GM12878 (cell line): ENCODE data around the gene CTSO. TPM values are rescaled to one million over a fixed set of nuclear protein-coding genes. Genes with fewer than 3 reads are reported as not detected.

ENCODE experiments used
- ATAC-seq: fragments of 200-7000 bp; cut with Tn5 transposase; 3 replicates; pipeline ENCODE4 v1.9.1; 2020; ENCODE audit warnings: mild to moderate bottlenecking, moderate library complexity
- BruUV-seq: library from RNA; stranded (reverse); fragments of 400-500 nt; replicated peaks from 2 replicates; lab custom pipeline; 2021; lab: Mats Ljungman, UMichigan
- CTCF ChIA-PET: fragments of 300-600 bp; sonication (Branson Sonifier 250); formaldehyde crosslinking; extraction: SDS; loops from one replicate; lab custom pipeline; 2021; ENCODE audit warnings: inconsistent platforms; lab: Yijun Ruan, JAX
- POLR2A ChIA-PET: fragments of 350-600 bp; formaldehyde crosslinking; extraction: SDS; loops from one replicate; lab custom pipeline; 2021; ENCODE audit warnings: inconsistent platforms; lab: Charles Lee
- RAD21 ChIA-PET: fragments of 300-600 bp; sonication (Branson Sonifier 250); formaldehyde crosslinking; loops from one replicate; lab custom pipeline; 2023; ENCODE audit warnings: antibody characterized with exemption; ENCODE audit not compliant: unreplicated experiment; lab: Charles Lee
- SMC1A ChIA-PET: fragments of 300-600 bp; sonication (Branson Sonifier 250); formaldehyde crosslinking; loops from one replicate; lab custom pipeline; 2023; ENCODE audit not compliant: unreplicated experiment, uncharacterized antibody; lab: Charles Lee
- DNase-seq: peaks from one replicate; pipeline ENCODE4 v3.0.0-alpha.2; 2011; ENCODE audit warnings: low read depth, low spot score
- FAIRE-seq: peaks from 3 replicates; lab custom pipeline; 2011; peaks lifted over from hg19 to GRCh38; lab: Jason Lieb, UNC
- H2AFZ ChIP-seq: 2 replicates; pipeline ENCODE4 v1.6.0; 2011; ENCODE audit warnings: low read depth, low read length, control low read depth; ENCODE audit not compliant: control insufficient read depth
- H3K27ac ChIP-seq: 2 replicates; pipeline ENCODE4 v1.5.1; 2011; ENCODE audit warnings: control low read depth; ENCODE audit not compliant: control insufficient read depth, insufficient read depth
- H3K27me3 ChIP-seq, 2 experiments: replicated peaks in 1 of 2; 2 replicates each; pipeline versions ENCODE4 v1.6.0 to v1.6.1; 2011; ENCODE audit warnings: low read length in 1 of 2; ENCODE audit not compliant: control insufficient read depth in 2 of 2, insufficient read depth in 2 of 2
- H3K36me3 ChIP-seq, 2 experiments: 2 replicates each; pipeline ENCODE4 v1.5.1; 2011; ENCODE audit warnings: low read length in 1 of 2; ENCODE audit not compliant: control insufficient read depth in 2 of 2, insufficient read depth in 2 of 2
- H3K4me1 ChIP-seq: 2 replicates; pipeline ENCODE4 v1.6.1; 2011; ENCODE audit warnings: mild to moderate bottlenecking, low read length, moderate library complexity, mixed read lengths; ENCODE audit not compliant: control insufficient read depth, insufficient read depth
- H3K4me2 ChIP-seq: 2 replicates; pipeline ENCODE4 v1.6.0; 2011; ENCODE audit warnings: control low read depth; ENCODE audit not compliant: control insufficient read depth, insufficient read depth
- H3K4me3 ChIP-seq: fragments of 200-600 bp; sonication (generic); 2 replicates; pipeline ENCODE4 v1.5.1; 2016
- H3K79me2 ChIP-seq: 2 replicates; pipeline ENCODE4 v1.6.0; 2011; ENCODE audit warnings: low read length; ENCODE audit not compliant: control insufficient read depth, insufficient read depth
- H3K9ac ChIP-seq: 2 replicates; pipeline ENCODE4 v1.8.0; 2011; ENCODE audit warnings: low read length, control low read depth, mixed read lengths; ENCODE audit not compliant: control insufficient read depth, insufficient read depth
- H3K9me3 ChIP-seq: replicated peaks from 3 replicates; pipeline ENCODE4 v1.5.1; 2011; ENCODE audit warnings: mild to moderate bottlenecking, low read length; ENCODE audit not compliant: control insufficient read depth, insufficient read depth
- H4K20me1 ChIP-seq: 2 replicates; pipeline ENCODE4 v1.6.0; 2011; ENCODE audit not compliant: control insufficient read depth, insufficient read depth
- E4F1 ChIP-seq: fragments of 450-650 bp; IDR thresholded peaks from 2 replicates; pipeline ENCODE4 v1.6.1; 2018; ENCODE audit warnings: borderline replicate concordance, mild to moderate bottlenecking; ENCODE audit not compliant: partially characterized antibody
- EZH2 ChIP-seq: IDR thresholded peaks from 2 replicates; pipeline ENCODE4 v1.6.1; 2012; ENCODE audit warnings: low read depth, mild to moderate bottlenecking, control low read depth, inconsistent platforms, low read length, borderline replicate concordance; ENCODE audit not compliant: control insufficient read depth
- HCFC1 ChIP-seq: fragments of 150-350 bp; IDR thresholded peaks from 2 replicates; pipeline ENCODE4 v1.6.1; 2014; ENCODE audit warnings: low read length
- KLF5 ChIP-seq: fragments of 450-650 bp; IDR thresholded peaks from 2 replicates; pipeline ENCODE4 v1.6.1; 2014; ENCODE audit warnings: mild to moderate bottlenecking; ENCODE audit not compliant: partially characterized antibody
- NFYB ChIP-seq: IDR thresholded peaks from 2 replicates; pipeline ENCODE4 v1.6.1; 2011; ENCODE audit warnings: low read depth, mild to moderate bottlenecking, low read length, improper control_type of control experiment, moderate library complexity; ENCODE audit not compliant: insufficient read depth
- PRDM15 ChIP-seq: fragments of 450-650 bp; formaldehyde crosslinking; IDR thresholded peaks from 2 replicates; pipeline ENCODE4 v1.4.0; 2020; ENCODE audit warnings: mild to moderate bottlenecking, moderate library complexity
- RELB ChIP-seq: fragments of 450-650 bp; IDR thresholded peaks from 2 replicates; pipeline ENCODE4 v1.6.1; 2017; ENCODE audit warnings: low read depth, mild to moderate bottlenecking, moderate library complexity
- SMAD5 ChIP-seq: IDR thresholded peaks from 2 replicates; pipeline ENCODE4 v1.6.1; 2016; ENCODE audit warnings: antibody characterized with exemption, low read depth
- SUZ12 ChIP-seq: fragments of 200-600 bp; sonication (generic); IDR thresholded peaks from one replicate; pipeline ENCODE4 v1.6.1; 2018; ENCODE audit warnings: antibody characterized with exemption, mild to moderate bottlenecking; ENCODE audit not compliant: unreplicated experiment
- YY1 ChIP-seq: IDR thresholded peaks from 2 replicates; pipeline ENCODE4 v1.6.1; 2011; ENCODE audit warnings: low read depth, mild to moderate bottlenecking, low read length
- ZNF217 ChIP-seq: fragments of 450-650 bp; IDR thresholded peaks from 2 replicates; pipeline ENCODE4 v1.6.1; 2017; ENCODE audit warnings: antibody characterized with exemption, mild to moderate bottlenecking
- WGBS: methylation state at CpG from one replicate; pipeline ENCODE4 v1.1.6; 2016; ENCODE audit warnings: low lambda C conversion rate; ENCODE audit not compliant: insufficient replicate concordance, insufficient coverage; ENCODE audit errors: missing lambda C conversion rate; 5-methylcytosine and 5-hydroxymethylcytosine counted together
- in situ Hi-C: fragments of 300-500 bp; cut with MboI; formaldehyde crosslinking; loops from 9 replicates; pipeline ENCODE4 v1.14.3; 2018; ENCODE audit warnings: mixed read lengths
- intact Hi-C: fragments of 100-400 bp; cut with micrococcal nuclease; formaldehyde crosslinking; loops from one replicate; pipeline ENCODE4 v1.14.2; 2022; ENCODE audit not compliant: unreplicated experiment
- polyA plus RNA-seq, 11 experiments: library from polyadenylated mRNA; depleted of rRNA in 4 of 11; unstranded in 6 of 11; stranded (reverse) in 5 of 11; fragments of >200 nt; fragmentation: Nextera tagmentation in 4 of 11; fragmentation: Illumina TruSeq in 1 of 11; extraction: Ambion mirVana in 4 of 11; extraction: Trizol in 1 of 11; gene quantifications; 1 replicate in 1 of 11; 2 replicates in 10 of 11; pipeline versions ENCODE4 v1.2.1 to v1.2.3, GENCODE V29; 2011 to 2016; ENCODE audit warnings: inconsistent platforms in 2 of 11, missing spikeins in 2 of 11, low read depth in 1 of 11
- total RNA-seq, 4 experiments: library from RNA; depleted of rRNA in 3 of 4; stranded (reverse); fragments of >200 nt in 3 of 4; fragmentation: Illumina TruSeq in 1 of 4; extraction: Trizol in 1 of 4; gene quantifications; 2 replicates each; pipeline versions ENCODE4 v1.2.1 to v1.2.3, GENCODE V29; 2013 to 2021

Gene CTSO
- total and polyA plus RNA-seq, 10 of the 15 experiments (the other 5 are each of a cell fraction or from before 2014, with no cell fraction given), result 3.9 to 9.7 (median 7.0) TPM

GRCh38 chr4:155946486-155946885 lies 7.2 kb downstream of the CTSO start (continued):
- TF ChIP-seq PRDM15 (CRISPR knock-in tag) (no peak), HCFC1 (no peak), ZNF217 (no peak), E4F1 (no peak), NFYB (no peak)

- Histone ChIP-seq H3K9me3 (no peaks in the 10 kb centered on the region), H4K20me1 (no peaks in the 10 kb centered on the region), H2AFZ (no peak overlapping the region), H3K27ac (no peak overlapping the region), H3K27me3 (no peaks in the 10 kb centered on the region), H3K36me3 (no peaks in the 10 kb centered on the region), H3K9ac (no peak overlapping the region), H3K4me3 (no peak overlapping the region), H3K4me1 (no peaks in the 10 kb centered on the region), H3K4me2 (no peak overlapping the region), H3K79me2 (no peaks in the 10 kb centered on the region)
- DNase-seq (no peak), FAIRE-seq (no peak), ATAC-seq (no peak)
- POLR2A ChIA-PET, result no interaction called here
- WGBS, result 8% methylated on average over 1 of the region's 1 CpG
- RAD21 ChIA-PET, result interaction anchor here (0.7 to 0.8 kb wide), 2 partner anchors 9 to 82 kb away, joined by 3 read pairs; partner anchors contain the start of gene CTSO
- CTCF ChIA-PET, result interaction anchor here (0.5 to 2.5 kb wide), 3 partner anchors 9 to 285 kb away, joined by 3 to 15 read pairs (median 3); partner anchors contain the start of gene CTSO
- SMC1A ChIA-PET, result interaction anchor here (1.0 to 2.2 kb wide), 5 partner anchors 8 to 502 kb away, joined by 3 to 11 read pairs (median 3); partner anchors contain the start of gene CTSO
- BruUV-seq, result no TSS peak
- intact Hi-C loops, result no loop called here
- TF ChIP-seq KLF5, result no peak
- no peak for TF ChIP-seq SUZ12
- no peak for TF ChIP-seq SMAD5
- TF ChIP-seq EZH2, result no peak
- TF ChIP-seq YY1, result no peak
- TF ChIP-seq RELB, result no peak
- in situ Hi-C loops, result no loop called here
Observed at GRCh38 chr4:155944516-155944915, 9.2 kb downstream of the CTSO start.
